Fibroblast of the aortic adventitia (primary cell): ENCODE data around the gene CAMKK2. TPM values are rescaled to one million over a fixed set of nuclear protein-coding genes. Genes with fewer than 3 reads are reported as not detected.
A peak's percentile ranks its signal among the peaks of the same experiment; 100 is the strongest.
"Not testable (repeated sequence)": the region's sequence is repeated elsewhere in the genome, so short reads cannot be mapped to it uniquely, and the experiment has no call there.

ENCODE experiments used
- DNase-seq: peaks from one replicate; pipeline ENCODE4 v3.0.0-alpha.2; 2010; ENCODE audit warnings: low read depth
- H3K4me3 ChIP-seq: 2 replicates; pipeline ENCODE4 v1.5.1; 2011; ENCODE audit warnings: low read depth, mild to moderate bottlenecking, control low read depth, low read length, moderate library complexity
- total RNA-seq: library from RNA; depleted of rRNA; stranded (reverse); fragments of >200 nt; gene quantifications from 2 replicates; pipeline ENCODE4 v1.2.3, GENCODE V29; 2012; ENCODE audit warnings: low replicate concordance
- TF ChIP-seq, protein P1 (sequence below): IDR thresholded peaks from 2 replicates; pipeline ENCODE4 v1.5.1; 2011; ENCODE audit warnings: mild to moderate bottlenecking, low read length, control low read depth, inconsistent platforms; ENCODE audit not compliant: insufficient read depth

The CAMKK2 gene
- total RNA-seq, 1 donor, result 23.8 TPM

DNA sequence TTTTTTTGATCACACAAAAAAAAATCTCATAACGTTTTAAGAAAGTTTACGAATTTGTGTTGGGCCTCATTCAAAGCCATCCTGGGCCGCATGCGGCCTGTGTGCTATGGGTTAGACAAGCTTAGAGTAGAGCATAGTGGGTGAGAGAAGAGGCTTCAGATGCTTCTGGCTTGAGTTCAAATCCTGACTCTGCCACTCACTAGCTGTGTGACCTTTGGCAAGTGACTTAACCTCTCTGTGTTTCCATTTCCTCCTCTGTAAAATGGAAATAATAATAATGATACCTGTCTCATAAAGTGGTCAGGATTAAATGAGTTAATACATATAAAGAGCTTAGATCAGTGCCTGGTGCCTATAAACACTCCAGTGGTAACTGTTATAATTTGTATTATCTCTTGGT is 80.4 kb downstream of the CAMKK2 start:
- TF ChIP-seq, protein P1, sequence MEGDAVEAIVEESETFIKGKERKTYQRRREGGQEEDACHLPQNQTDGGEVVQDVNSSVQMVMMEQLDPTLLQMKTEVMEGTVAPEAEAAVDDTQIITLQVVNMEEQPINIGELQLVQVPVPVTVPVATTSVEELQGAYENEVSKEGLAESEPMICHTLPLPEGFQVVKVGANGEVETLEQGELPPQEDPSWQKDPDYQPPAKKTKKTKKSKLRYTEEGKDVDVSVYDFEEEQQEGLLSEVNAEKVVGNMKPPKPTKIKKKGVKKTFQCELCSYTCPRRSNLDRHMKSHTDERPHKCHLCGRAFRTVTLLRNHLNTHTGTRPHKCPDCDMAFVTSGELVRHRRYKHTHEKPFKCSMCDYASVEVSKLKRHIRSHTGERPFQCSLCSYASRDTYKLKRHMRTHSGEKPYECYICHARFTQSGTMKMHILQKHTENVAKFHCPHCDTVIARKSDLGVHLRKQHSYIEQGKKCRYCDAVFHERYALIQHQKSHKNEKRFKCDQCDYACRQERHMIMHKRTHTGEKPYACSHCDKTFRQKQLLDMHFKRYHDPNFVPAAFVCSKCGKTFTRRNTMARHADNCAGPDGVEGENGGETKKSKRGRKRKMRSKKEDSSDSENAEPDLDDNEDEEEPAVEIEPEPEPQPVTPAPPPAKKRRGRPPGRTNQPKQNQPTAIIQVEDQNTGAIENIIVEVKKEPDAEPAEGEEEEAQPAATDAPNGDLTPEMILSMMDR, result no peak
- H3K4me3 ChIP-seq, result no peak overlapping the region
- no peak for DNase-seq

DNA sequence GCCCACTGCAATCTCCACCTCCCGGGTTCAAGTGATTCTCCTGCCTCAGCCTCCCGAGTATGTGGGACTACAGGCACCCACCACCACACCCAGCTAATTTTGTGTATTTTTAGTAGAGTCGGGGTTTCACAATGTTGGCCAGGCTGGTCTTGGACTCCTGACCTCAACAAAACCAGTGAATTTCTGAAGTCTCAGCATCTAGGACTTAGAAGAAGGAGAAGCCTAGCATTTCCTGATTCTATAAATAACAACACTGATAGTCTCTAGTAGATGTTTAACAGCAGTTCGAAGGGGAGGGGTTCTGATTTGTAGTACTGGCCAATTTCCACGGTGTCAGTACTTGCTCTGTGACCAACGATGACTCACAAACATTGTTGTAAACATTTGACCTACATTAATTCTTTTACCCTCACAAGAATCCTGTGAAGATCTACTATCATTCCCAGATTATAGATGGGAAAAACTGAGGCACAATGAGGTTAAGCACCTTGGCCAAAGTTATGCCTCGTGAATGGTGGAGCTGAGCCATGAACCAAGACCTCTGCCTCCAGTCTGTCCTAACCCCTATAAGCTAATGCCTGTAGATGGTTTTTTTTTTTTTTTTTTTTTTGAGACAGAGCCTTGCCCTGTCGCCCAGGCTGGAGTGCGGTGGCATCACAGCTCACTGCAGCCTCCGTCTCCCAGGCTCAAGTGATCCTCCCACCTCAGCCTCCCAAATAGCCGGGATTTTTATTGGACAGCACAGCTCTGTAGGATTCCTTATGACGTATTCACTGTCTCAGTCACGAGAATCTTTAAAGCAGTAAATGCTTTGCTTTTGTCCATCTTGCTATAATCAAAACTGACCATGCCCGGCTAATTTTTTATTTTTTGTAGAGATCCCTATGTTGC is 81.4 kb downstream of the CAMKK2 start:
- peak; percentile 87 for DNase-seq
- TF ChIP-seq, protein P1, result no peak
- H3K4me3 ChIP-seq, result no peak overlapping the region

DNA sequence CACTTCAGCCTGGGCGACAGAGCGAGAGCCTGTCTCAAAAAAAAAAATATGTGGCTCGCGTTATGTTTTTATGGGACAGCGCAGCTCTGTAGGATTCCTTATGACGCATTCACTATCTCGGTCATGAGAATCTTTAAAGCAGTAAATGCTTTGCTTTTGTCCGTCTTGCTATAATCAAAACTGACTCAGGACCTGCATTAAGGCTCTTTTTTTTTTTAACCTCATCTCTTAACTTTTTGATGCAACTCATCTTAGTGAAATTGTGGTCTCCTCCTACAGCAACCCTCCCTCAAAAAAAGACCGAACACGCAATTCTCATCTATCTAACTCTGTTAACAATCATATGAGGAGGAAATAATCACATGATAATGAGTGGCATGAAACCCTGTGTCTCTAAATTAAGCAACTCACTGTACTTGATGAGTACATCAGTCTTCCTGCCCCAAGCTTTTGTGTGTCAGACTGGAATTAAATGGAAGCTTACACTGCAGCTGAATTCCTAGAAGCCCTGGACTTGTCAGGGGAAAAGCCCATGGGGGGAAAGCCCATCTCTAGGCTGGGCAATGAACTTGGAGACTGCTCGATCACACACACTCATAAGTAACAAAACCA is 82.2 kb downstream of the CAMKK2 start:
- TF ChIP-seq, protein P1, result no peak
- DNase-seq, result peak; percentile 34

DNA sequence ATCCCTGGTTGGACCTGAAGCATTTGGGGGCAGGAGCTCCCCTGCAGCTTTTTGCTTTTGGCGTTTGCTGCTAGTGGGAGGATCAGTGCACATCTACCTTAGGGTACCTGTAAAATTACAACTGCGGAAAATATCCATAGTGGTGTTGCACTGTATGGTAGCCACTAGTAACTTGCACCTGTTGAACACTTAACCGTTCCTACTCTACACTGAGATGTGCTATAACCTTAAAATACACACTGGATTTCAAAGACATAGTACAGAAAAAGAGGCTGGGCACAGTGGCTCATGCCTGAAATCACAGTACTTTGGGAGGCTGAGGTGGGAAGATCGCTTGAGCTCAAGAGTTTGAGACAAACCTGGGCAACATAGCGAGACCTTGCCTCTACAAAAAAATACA is 83.6 kb downstream of the CAMKK2 start:
- no peak overlapping the region for H3K4me3 ChIP-seq
- TF ChIP-seq, protein P1, result no peak
- DNase-seq, result no peak

More for the DNA sequence above, 82.2 kb downstream of the CAMKK2 start:
- H3K4me3 ChIP-seq, result no peak overlapping the region

DNA sequence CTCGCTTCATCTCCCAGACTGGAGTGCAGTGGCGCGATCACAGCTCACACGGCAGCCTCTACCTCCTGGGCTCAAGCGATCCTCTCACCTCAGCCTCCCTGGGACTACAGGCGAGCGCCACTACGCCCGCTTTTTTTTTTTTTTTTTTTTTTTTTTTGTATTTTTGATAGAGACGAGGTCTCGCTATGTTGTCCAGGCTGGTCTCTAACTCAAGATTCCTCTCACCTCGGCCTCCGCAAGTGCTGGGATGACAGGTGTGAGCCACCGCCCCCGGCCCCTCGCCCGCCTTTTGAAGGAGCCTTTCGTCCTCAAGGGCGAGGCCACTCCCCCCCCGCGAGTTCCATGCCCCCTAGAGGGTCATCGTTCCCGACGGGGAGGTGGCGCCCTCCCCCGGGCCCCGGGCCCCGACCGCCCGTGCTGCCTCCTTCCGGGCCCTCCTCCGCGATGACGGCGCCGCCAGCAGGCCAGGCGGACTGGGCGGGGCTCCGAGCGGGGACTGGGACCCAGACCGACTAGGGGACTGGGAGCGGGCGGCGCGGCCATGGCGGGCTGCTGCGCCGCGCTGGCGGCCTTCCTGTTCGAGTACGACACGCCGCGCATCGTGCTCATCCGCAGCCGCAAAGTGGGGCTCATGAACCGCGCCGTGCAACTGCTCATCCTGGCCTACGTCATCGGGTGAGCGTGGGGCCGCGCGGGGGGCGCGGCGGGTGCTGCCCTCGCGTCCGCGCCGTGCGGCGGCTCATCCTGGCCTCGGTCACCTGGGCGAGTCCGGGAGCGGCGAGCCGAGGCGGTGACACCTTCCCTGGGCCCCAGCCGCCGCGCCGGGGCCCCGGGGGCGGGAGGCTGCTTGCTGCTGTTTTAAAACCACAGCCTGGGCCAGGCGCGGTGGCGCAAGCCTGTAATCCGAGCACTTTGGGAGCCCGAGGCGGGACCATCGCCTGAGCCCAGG is 86.6 kb downstream of the CAMKK2 start, which contains the start of gene P2RX4:
Gene P2RX4 (plus strand): TSS at position 506 of the 949 bp plus-strand sequence. CDS start 36 bp downstream, at position 542.
- H3K4me3 ChIP-seq, result peak within 1 kb of the TSS; percentile 72
- TF ChIP-seq, protein P1, result no peak
- peak; percentile 59 for DNase-seq

DNA sequence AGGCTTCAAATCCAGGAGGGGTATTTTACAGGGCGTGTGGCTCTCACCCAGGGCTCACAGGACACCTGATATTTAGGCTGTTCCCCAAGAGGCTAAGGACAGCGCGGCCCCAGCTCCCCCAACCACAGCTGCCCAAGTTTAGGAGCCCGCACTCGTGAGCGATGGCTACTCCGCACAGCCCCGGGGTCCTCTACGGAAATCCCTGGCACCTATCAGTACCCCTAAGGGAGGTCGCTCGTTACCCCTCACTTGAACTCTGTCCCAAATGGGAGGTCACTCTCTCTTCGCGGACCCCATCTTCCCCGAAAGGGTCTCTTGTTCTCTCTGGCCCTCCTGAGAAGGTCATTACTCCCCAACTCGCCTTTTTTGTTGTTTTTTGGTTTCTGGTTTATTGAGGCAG is 87.3 kb downstream of the CAMKK2 start:
- H3K4me3 ChIP-seq, result no peak overlapping the region

DNA sequence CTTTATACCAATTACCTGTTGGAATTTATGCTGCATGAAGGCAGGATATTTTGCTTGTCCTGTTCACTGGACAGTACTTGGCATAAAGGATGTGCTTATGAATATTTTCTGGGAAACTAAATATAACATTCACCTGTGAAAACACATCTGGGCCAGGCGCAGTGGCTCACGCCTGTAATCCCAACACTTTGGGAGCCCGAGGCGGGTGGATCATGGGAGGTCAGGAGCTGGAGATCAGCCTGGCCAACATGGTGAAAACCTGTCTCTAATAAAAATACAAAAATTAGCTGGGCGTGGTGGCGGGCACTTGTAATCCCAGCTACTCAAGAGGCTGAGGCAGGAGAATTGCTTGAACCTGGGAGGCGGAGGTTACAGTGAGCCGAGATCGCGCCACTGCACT is 87.9 kb downstream of the CAMKK2 start:
- H3K4me3 ChIP-seq, result not testable (repeated sequence)

More for the DNA sequence above, 87.3 kb downstream of the CAMKK2 start:
- TF ChIP-seq, protein P1, result no peak
- DNase-seq, result no peak

More for the DNA sequence above, 87.9 kb downstream of the CAMKK2 start:
- DNase-seq, result not testable (repeated sequence)
